GM19043 (cell line): ENCODE measurements around the gene XAGE2.

Experiments used
- ATAC-seq: cut with Tn5 transposase; IDR thresholded peaks from one replicate; pipeline ENCODE4 v1.9.1; 2021; ENCODE audit warnings: low read depth; ENCODE audit not compliant: unreplicated experiment

The XAGE2 gene

GRCh38 chrX:52422884-52423283 is 54.1 kb downstream of the XAGE2 start:
- no peak for ATAC-seq

DNA sequence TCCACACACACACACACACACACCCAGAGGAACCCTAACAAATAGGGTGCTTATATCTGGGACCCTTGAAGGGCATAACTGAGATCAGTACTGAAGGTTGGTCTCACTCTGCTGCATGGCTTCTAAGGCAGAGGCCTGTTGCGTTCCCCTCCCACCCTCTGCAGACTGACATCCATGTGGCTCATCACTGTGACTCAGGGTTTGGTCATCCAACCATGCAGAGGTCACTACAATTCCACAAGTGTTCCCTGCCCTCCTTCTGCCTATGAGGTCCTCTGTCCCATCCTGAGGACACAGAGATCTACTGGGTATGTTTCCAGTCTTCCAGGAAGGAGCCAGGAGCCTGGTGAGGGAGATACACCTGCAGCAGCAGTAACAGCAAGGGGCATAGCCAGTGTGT is 55.8 kb downstream of the XAGE2 start:
- ATAC-seq, result no peak
